Measurements from ENCODE around the gene BACH2. TPM values are rescaled to one million over a fixed set of nuclear protein-coding genes. Genes with fewer than 3 reads are reported as not detected.

BACH2 gene
- total and polyA plus RNA-seq, 2 donors (not counting 1 experiment from before 2014, with no cell fraction given) = 2.2 to 2.6 TPM

DNA sequence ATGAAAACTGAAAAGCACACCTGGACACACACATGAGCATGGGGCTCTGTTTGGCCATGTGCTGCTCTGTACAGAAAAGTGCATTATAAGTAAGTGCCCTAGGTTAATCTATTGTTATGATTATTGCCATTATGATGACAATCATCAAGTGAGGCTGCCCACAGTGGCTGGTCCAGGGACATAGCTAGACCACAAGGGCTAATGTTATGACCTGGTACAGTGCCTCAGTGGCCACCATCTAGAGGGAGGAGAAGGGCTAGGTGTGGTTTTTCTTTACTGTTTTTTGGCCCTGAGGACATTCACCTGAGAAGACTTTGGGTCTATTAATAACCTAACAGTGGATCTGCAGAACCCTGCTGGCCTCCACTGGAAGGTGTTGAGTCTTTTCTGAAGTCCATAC is 316.3 kb downstream of the BACH2 start:
- TF ChIP-seq, protein P1, sequence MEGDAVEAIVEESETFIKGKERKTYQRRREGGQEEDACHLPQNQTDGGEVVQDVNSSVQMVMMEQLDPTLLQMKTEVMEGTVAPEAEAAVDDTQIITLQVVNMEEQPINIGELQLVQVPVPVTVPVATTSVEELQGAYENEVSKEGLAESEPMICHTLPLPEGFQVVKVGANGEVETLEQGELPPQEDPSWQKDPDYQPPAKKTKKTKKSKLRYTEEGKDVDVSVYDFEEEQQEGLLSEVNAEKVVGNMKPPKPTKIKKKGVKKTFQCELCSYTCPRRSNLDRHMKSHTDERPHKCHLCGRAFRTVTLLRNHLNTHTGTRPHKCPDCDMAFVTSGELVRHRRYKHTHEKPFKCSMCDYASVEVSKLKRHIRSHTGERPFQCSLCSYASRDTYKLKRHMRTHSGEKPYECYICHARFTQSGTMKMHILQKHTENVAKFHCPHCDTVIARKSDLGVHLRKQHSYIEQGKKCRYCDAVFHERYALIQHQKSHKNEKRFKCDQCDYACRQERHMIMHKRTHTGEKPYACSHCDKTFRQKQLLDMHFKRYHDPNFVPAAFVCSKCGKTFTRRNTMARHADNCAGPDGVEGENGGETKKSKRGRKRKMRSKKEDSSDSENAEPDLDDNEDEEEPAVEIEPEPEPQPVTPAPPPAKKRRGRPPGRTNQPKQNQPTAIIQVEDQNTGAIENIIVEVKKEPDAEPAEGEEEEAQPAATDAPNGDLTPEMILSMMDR (conservative IDR thresholded peaks at IDR 0.05 in 1 of 2, IDR thresholded peaks at IDR 0.05 in 1 of 2; ENCODE audit: low read depth in 1 of 2, low read length in 2 of 2) = no peak
- no peak for TF ChIP-seq EZH2 (IDR thresholded peaks at IDR 0.05; ENCODE audit: low read length, missing control alignments)
- H3K27ac ChIP-seq (ENCODE audit: insufficient read depth, low read length) = no peak overlapping the region
- H3K4me1 ChIP-seq (ENCODE audit: control insufficient read depth, extremely low read depth, insufficient read depth, low read length) = peaks cover 12% of the 10 kb centered on the region
- no peak overlapping the region for H3K9ac ChIP-seq (ENCODE audit: insufficient read depth, low read length)
- no peaks in the 10 kb centered on the region for H3K79me2 ChIP-seq (ENCODE audit: control insufficient read depth, insufficient read depth, low read length)
- no peak overlapping the region for H3K4me3 ChIP-seq (replicated peaks in 1 of 4; ENCODE audit: control extremely low read depth in 1 of 4, insufficient read depth in 1 of 4, low read depth in 3 of 4, low read length in 4 of 4)
- H3K4me2 ChIP-seq (ENCODE audit: extremely low read depth, insufficient read depth, low read length) = no peak overlapping the region
- H3K27me3 ChIP-seq (ENCODE audit: control insufficient read depth, insufficient read depth, low read length) = no peaks in the 10 kb centered on the region
- H2AFZ ChIP-seq (ENCODE audit: low read length) = no peak overlapping the region
- H3K36me3 ChIP-seq (ENCODE audit: control insufficient read depth, insufficient read depth, low read length) = no peaks in the 10 kb centered on the region
- no peaks in the 10 kb centered on the region for H3K9me3 ChIP-seq (ENCODE audit: control insufficient read depth, insufficient read depth, low read depth, low read length)
- no peak for DNase-seq (ENCODE audit: low read depth in 2 of 2)
- H4K20me1 ChIP-seq (ENCODE audit: control insufficient read depth, extremely low read depth, insufficient read depth, low read length) = no peaks in the 10 kb centered on the region

DNA sequence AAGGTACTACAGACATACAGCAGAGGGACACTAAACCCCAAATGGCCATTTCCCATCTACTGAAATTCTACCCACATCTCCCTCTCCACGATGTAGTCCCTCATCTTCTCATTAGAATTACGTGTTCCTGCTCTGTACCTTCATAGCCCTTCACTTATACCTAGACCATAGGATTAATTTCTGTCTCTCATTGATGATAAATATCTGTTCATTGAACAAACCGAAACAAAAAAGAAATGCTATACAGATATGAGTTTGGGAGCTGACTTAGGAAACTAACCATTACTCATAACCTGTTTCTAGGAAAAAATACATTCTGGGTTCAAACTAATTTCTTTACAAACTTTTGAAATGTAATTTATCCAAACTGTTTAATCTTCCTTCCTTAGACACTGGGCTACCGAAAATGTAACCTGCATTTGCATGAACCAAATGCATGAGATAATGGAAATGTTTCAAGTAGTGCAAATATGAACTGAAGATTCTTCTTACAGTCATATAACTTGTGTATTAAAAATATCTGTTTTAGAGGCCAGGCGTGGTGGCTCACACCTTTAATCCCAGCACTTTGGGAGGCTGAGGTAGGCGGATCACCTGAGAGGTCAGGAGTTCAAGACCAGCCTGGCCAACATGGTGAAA is 317.0 kb downstream of the BACH2 start:
- Histone ChIP-seq H3K4me3 (replicated peaks in 1 of 4; ENCODE audit: control extremely low read depth in 1 of 4, insufficient read depth in 1 of 4, low read depth in 3 of 4, low read length in 4 of 4) (no peak overlapping the region), H3K4me2 (ENCODE audit: extremely low read depth, insufficient read depth, low read length) (no peak overlapping the region), H3K27me3 (ENCODE audit: control insufficient read depth, insufficient read depth, low read length) (no peaks in the 10 kb centered on the region), H3K9ac (ENCODE audit: insufficient read depth, low read length) (no peak overlapping the region), H2AFZ (ENCODE audit: low read length) (no peak overlapping the region), H3K4me1 (ENCODE audit: control insufficient read depth, extremely low read depth, insufficient read depth, low read length) (peaks cover 5% of the 10 kb centered on the region), H3K36me3 (ENCODE audit: control insufficient read depth, insufficient read depth, low read length) (no peaks in the 10 kb centered on the region), H3K79me2 (ENCODE audit: control insufficient read depth, insufficient read depth, low read length) (no peaks in the 10 kb centered on the region), H3K9me3 (ENCODE audit: control insufficient read depth, insufficient read depth, low read depth, low read length) (no peaks in the 10 kb centered on the region), H3K27ac (ENCODE audit: insufficient read depth, low read length) (no peak overlapping the region), H4K20me1 (ENCODE audit: control insufficient read depth, extremely low read depth, insufficient read depth, low read length) (no peaks in the 10 kb centered on the region)
- TF ChIP-seq, protein P1 (conservative IDR thresholded peaks at IDR 0.05 in 1 of 2, IDR thresholded peaks at IDR 0.05 in 1 of 2; ENCODE audit: low read depth in 1 of 2, low read length in 2 of 2) = no peak
- TF ChIP-seq EZH2 (IDR thresholded peaks at IDR 0.05; ENCODE audit: low read length, missing control alignments) = no peak
- no peak for DNase-seq (ENCODE audit: low read depth in 2 of 2)

DNA sequence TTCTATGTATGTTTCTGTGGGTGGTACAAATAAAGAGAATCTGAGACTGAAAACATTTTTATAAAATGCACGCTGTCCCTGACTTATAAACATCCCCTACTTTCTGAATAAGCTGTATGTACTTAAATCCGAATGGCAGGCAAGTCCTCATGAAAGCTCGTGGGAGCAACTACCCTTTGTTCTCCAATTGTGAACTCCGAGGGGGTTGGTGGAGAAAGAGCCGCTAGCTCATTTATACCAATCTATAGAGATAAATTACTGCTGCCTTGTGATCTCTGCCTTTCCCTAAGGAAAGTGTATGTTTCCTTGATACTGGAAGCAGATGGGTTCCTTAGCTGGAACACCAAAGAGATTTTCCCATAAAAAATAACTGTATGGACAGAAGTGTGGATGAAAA is 317.9 kb downstream of the BACH2 start:
- Histone ChIP-seq H3K36me3 (ENCODE audit: control insufficient read depth, insufficient read depth, low read length) (no peaks in the 10 kb centered on the region), H2AFZ (ENCODE audit: low read length) (no peak overlapping the region), H3K4me2 (ENCODE audit: extremely low read depth, insufficient read depth, low read length) (no peak overlapping the region), H3K9ac (ENCODE audit: insufficient read depth, low read length) (no peak overlapping the region), H3K79me2 (ENCODE audit: control insufficient read depth, insufficient read depth, low read length) (no peaks in the 10 kb centered on the region), H3K27ac (ENCODE audit: insufficient read depth, low read length) (no peak overlapping the region), H3K9me3 (ENCODE audit: control insufficient read depth, insufficient read depth, low read depth, low read length) (no peaks in the 10 kb centered on the region), H3K27me3 (ENCODE audit: control insufficient read depth, insufficient read depth, low read length) (no peaks in the 10 kb centered on the region), H3K4me3 (replicated peaks in 1 of 4; ENCODE audit: control extremely low read depth in 1 of 4, insufficient read depth in 1 of 4, low read depth in 3 of 4, low read length in 4 of 4) (no peak overlapping the region), H4K20me1 (ENCODE audit: control insufficient read depth, extremely low read depth, insufficient read depth, low read length) (no peaks in the 10 kb centered on the region), H3K4me1 (ENCODE audit: control insufficient read depth, extremely low read depth, insufficient read depth, low read length) (peaks cover 5% of the 10 kb centered on the region)
- DNase-seq (ENCODE audit: low read depth in 2 of 2) = peak in 1 of 2 donors; percentile 33
- TF ChIP-seq, protein P1 (conservative IDR thresholded peaks at IDR 0.05 in 1 of 2, IDR thresholded peaks at IDR 0.05 in 1 of 2; ENCODE audit: low read depth in 1 of 2, low read length in 2 of 2) = no peak
- no peak for TF ChIP-seq EZH2 (IDR thresholded peaks at IDR 0.05; ENCODE audit: low read length, missing control alignments)

Data from fibroblast of lung (primary cell).